BLaER1 treated with 17β-estradiol and CSF1 and Interleukin-3, amounts not matched to agents 10 nM and 100 nM (cell line): Measurements from ENCODE around the gene C14orf132.
A peak's percentile ranks its signal among the peaks of the same experiment; 100 is the strongest.
"Not testable (repeated sequence)": the region's sequence is repeated elsewhere in the genome, so short reads cannot be mapped to it uniquely, and the experiment has no call there.

ENCODE experiments used
- H3K27ac ChIP-seq, 11 experiments: shearing (Covaris generic); formaldehyde crosslinking; 2 replicates each; pipeline ENCODE4 v1.8.1; 2022
- H3K27me3 ChIP-seq, 11 experiments: shearing (Covaris generic); formaldehyde crosslinking; 2 replicates each; pipeline ENCODE4 v1.8.1; 2022
- H3K36me3 ChIP-seq, 11 experiments: shearing (Covaris generic); formaldehyde crosslinking; 2 replicates each; pipeline ENCODE4 v1.8.1; 2022
- H3K4me1 ChIP-seq, 10 experiments: shearing (Covaris generic); formaldehyde crosslinking; 2 replicates each; pipeline ENCODE4 v1.8.1; 2022
- H3K4me2 ChIP-seq, 11 experiments: shearing (Covaris generic); formaldehyde crosslinking; 2 replicates each; pipeline ENCODE4 v1.8.1; 2022
- H3K4me3 ChIP-seq, 10 experiments: shearing (Covaris generic); formaldehyde crosslinking; 2 replicates each; pipeline ENCODE4 v1.8.1; 2022
- H3K9ac ChIP-seq, 11 experiments: shearing (Covaris generic); formaldehyde crosslinking; 2 replicates each; pipeline ENCODE4 v1.8.1; 2022
- H3K9me3 ChIP-seq, 11 experiments: shearing (Covaris generic); formaldehyde crosslinking; replicated peaks in 1 of 11; 2 replicates each; pipeline ENCODE4 v1.8.1; 2022
- H4K20me1 ChIP-seq, 11 experiments: shearing (Covaris generic); formaldehyde crosslinking; 2 replicates each; pipeline ENCODE4 v1.8.1; 2022
- Cebpa-rat ChIP-seq, 11 experiments: shearing (Covaris generic); IDR thresholded peaks; 2 replicates each; pipeline ENCODE4 v1.8.1; 2022

C14orf132 gene

DNA sequence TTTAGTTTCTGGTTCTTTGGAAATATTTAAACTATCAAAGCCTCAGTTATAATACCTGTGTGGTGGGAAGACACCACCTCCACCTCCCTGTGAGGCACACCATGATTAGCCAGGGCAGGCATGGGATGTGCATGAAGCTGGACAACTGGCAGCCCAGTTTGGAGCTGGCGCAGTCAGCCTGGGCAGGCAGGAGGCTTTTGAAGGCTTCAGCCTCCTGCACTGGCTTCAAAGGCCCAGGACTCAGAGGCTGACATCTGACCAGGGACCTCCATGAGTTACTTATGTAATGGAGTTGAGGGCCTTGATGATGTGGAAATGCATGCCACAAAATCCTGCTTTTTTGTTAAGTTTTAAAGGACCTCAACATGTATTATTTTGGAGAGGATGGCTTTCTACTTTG is 30.3 kb downstream of the C14orf132 start:
- no peak overlapping the region for H3K27ac ChIP-seq

DNA sequence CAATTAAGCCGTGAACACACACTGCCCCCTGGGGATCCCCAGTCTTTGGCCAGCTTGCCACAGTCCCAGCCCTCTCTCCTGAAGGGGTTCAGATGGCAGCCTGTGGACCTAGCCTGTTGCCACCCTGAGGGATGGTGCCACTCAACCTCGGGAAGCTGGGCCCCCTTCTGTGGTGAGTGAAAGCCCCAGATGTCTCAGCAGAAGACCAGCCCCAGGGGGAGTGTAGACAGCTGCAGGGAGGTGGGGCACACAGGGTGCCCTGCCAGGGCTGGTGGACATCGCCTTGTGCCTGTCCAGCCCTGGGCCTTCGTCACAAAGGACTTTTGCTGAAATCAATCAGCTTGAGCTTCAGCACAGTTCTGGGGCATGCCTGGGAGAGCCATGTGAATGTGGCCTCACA is 32.4 kb downstream of the C14orf132 start:
- no peak overlapping the region for H3K9ac ChIP-seq
- TF ChIP-seq Cebpa-rat (IDR thresholded peaks at IDR 0.05), result no peak

More for the DNA sequence above, 30.3 kb downstream of the C14orf132 start:
- peaks cover 10 to 50% (median 26%) of the 10 kb centered on the region in 11 experiments; a peak in 21 of 22 replicates for H3K36me3 ChIP-seq
- peaks cover 0 to 32% (median 7%) of the 10 kb centered on the region in 11 experiments; a peak in 10 of 22 replicates for H4K20me1 ChIP-seq
- H3K27me3 ChIP-seq, result no peaks in the 10 kb centered on the region
- H3K4me2 ChIP-seq, result no peak overlapping the region
- no peak for TF ChIP-seq Cebpa-rat (IDR thresholded peaks at IDR 0.05)
- no peak overlapping the region for H3K4me3 ChIP-seq
- H3K9me3 ChIP-seq, result peaks cover 7 to 36% (median 24%) of the 10 kb centered on the region in 11 experiments; a peak in 19 of 22 replicates
- H3K4me1 ChIP-seq, result peaks cover 19 to 49% (median 35%) of the 10 kb centered on the region in 10 experiments; a peak in 19 of 20 replicates
- H3K9ac ChIP-seq, result no peak overlapping the region

DNA sequence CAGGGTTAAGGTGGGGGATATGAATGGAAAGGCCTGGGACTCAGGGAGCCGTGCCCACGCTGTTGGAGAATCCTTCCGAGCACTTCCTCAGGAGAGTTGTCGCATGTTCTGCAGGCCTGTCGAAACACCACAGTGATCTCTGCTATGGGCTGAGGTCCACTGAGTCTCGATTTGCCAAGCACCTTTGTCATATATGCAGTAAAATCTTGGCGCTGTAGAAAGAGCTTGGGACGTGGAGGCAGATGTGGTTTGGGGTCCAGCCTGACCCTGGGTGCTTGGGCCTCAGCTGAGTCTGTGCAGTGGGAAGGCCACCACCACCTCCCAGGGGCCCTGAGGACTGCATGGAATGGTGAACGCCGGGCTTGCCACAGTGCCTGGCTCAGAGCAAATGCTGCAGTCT is 32.9 kb downstream of the C14orf132 start:
- H3K4me1 ChIP-seq, result peaks cover 0 to 34% (median 18%) of the 10 kb centered on the region in 10 experiments; a peak in 11 of 20 replicates
- H4K20me1 ChIP-seq, result peaks cover 0 to 21% (median 5%) of the 10 kb centered on the region in 11 experiments; a peak in 9 of 22 replicates
- peaks cover 10 to 50% (median 26%) of the 10 kb centered on the region in 11 experiments; a peak in 21 of 22 replicates for H3K36me3 ChIP-seq
- H3K4me3 ChIP-seq, result no peak overlapping the region
- peaks cover 7 to 36% (median 24%) of the 10 kb centered on the region in 11 experiments; a peak in 19 of 22 replicates for H3K9me3 ChIP-seq
- TF ChIP-seq Cebpa-rat (IDR thresholded peaks at IDR 0.05), result no peak
- no peak overlapping the region for H3K27ac ChIP-seq
- no peak overlapping the region for H3K9ac ChIP-seq
- peak overlapping the region in 6 of 11 experiments; percentile 1 to 40 (median 32); a peak in 8 of 22 replicates for H3K4me2 ChIP-seq
- H3K27me3 ChIP-seq, result no peaks in the 10 kb centered on the region

More for the DNA sequence above, 32.4 kb downstream of the C14orf132 start:
- Histone ChIP-seq H3K27me3 (no peaks in the 10 kb centered on the region), H3K9me3 (peaks cover 7 to 36% (median 24%) of the 10 kb centered on the region in 11 experiments; a peak in 19 of 22 replicates), H4K20me1 (peaks cover 0 to 23% (median 6%) of the 10 kb centered on the region in 11 experiments; a peak in 8 of 22 replicates), H3K4me2 (peak overlapping the region in 6 of 11 experiments; percentile 20 to 40 (median 34); a peak in 10 of 22 replicates), H3K4me3 (no peak overlapping the region), H3K27ac (peak overlapping the region in 1 of 11 experiments; percentile 23; a peak in 1 of 22 replicates), H3K4me1 (peaks cover 0 to 32% (median 15%) of the 10 kb centered on the region in 10 experiments; a peak in 11 of 20 replicates), H3K36me3 (peaks cover 10 to 50% (median 26%) of the 10 kb centered on the region in 11 experiments; a peak in 21 of 22 replicates)

DNA sequence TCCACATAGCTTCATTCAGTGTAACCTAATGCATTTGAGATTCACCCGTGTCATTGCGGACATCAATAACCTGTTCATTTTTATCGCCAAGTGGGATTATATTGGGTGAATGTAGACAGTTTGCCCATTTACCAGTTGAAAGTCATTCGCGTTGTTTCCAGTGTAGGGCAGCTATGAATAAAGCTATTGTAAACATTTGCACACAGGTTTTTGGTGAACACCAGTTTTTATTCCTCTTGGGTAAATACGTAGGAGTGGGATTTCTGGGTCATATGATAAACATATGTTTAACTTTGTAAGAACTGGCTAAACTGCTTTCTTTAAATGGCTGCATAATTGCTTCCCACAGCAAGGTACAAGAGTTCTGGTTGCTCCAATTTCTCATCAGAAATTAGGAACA is 33.6 kb downstream of the C14orf132 start:
- peaks cover 2 to 40% (median 25%) of the 10 kb centered on the region in 10 experiments for H3K4me1 ChIP-seq

DNA sequence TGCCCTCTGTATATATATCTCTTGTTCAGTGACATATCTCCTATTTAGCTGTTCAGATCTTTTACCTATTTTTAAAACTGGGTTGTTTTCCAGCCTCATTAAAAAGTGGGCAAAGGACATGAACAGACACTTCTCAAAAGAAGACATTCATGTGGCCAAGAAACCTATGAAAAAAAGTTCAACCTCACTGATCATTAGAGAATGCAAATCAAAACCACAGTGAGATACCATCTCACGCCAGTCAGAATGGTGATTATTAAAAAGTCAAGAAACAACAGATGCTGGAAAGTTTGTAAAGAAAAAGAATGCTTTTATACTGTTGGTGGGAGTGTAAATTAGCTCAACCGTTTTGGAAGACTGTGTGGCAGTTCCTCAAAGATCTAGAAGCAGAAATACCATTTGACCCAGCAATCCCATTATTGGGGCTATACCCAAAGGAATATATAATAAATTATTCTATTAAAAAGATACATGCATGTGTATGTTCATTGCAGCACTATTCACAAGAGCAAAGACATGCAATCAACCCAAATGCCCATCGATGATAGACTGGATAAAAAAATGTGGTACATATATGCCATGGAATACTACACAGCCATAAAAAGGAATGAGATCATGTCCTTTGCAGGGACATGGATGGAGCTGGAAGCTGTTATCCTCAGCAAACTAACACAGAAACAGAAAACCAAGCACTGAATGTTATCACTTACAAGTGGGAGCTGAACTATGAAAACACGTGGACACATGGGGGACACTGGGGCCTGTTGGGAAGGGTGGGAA is 34.3 kb downstream of the C14orf132 start:
- H3K27ac ChIP-seq, H3K27me3 ChIP-seq, H3K4me2 ChIP-seq, H3K9ac ChIP-seq, H3K4me3 ChIP-seq: not testable (repeated sequence)
- Histone ChIP-seq H3K36me3 (peaks cover 10 to 47% (median 26%) of the 10 kb centered on the region in 11 experiments; a peak in 21 of 22 replicates), H3K4me1 (peaks cover 9 to 48% (median 32%) of the 10 kb centered on the region in 10 experiments), H4K20me1 (peaks cover 0 to 23% (median 13%) of the 10 kb centered on the region in 11 experiments; a peak in 13 of 22 replicates), H3K9me3 (peaks cover 7 to 36% (median 24%) of the 10 kb centered on the region in 11 experiments; a peak in 19 of 22 replicates)

More for the DNA sequence above, 33.6 kb downstream of the C14orf132 start:
- Histone ChIP-seq H3K9ac (no peak overlapping the region), H3K4me3 (no peak overlapping the region), H3K4me2 (0 out of 22 replicates have a peak overlapping the region, but pooled peaks of 1 of the 11 experiments have one; percentile 28), H3K36me3 (peaks cover 10 to 50% (median 26%) of the 10 kb centered on the region in 11 experiments; a peak in 21 of 22 replicates), H3K27me3 (no peaks in the 10 kb centered on the region), H3K9me3 (peaks cover 7 to 36% (median 24%) of the 10 kb centered on the region in 11 experiments; a peak in 19 of 22 replicates), H3K27ac (no peak overlapping the region), H4K20me1 (peaks cover 0 to 23% (median 10%) of the 10 kb centered on the region in 11 experiments; a peak in 13 of 22 replicates)
- TF ChIP-seq Cebpa-rat (IDR thresholded peaks at IDR 0.05), result no peak

- Histone ChIP-seq H3K27ac (peak overlapping the region in 8 of 11 experiments; percentile 9 to 58 (median 37); a peak in 10 of 22 replicates), H3K4me1 (peaks cover 16 to 46% (median 29%) of the 10 kb centered on the region in 10 experiments), H3K9ac (peak overlapping the region in 10 of 11 experiments; percentile 3 to 62 (median 42); a peak in 17 of 22 replicates), H3K4me2 (peak overlapping the region; percentile 66 to 90 (median 81)), H4K20me1 (peaks cover 0 to 30% (median 11%) of the 10 kb centered on the region in 11 experiments; a peak in 12 of 22 replicates), H3K4me3 (peak overlapping the region in 3 of 10 experiments; percentile 8 to 27 (median 13); a peak in 2 of 20 replicates), H3K36me3 (peaks cover 0 to 27% (median 5%) of the 10 kb centered on the region in 11 experiments; a peak in 9 of 22 replicates), H3K9me3 (peaks cover 3 to 10% (median 7%) of the 10 kb centered on the region in 11 experiments; a peak in 12 of 22 replicates), H3K27me3 (no peaks in the 10 kb centered on the region)
- no peak for TF ChIP-seq Cebpa-rat (IDR thresholded peaks at IDR 0.05)
Measured at GRCh38 chr14:96077983-96078624, 38.9 kb downstream of the C14orf132 start.

DNA sequence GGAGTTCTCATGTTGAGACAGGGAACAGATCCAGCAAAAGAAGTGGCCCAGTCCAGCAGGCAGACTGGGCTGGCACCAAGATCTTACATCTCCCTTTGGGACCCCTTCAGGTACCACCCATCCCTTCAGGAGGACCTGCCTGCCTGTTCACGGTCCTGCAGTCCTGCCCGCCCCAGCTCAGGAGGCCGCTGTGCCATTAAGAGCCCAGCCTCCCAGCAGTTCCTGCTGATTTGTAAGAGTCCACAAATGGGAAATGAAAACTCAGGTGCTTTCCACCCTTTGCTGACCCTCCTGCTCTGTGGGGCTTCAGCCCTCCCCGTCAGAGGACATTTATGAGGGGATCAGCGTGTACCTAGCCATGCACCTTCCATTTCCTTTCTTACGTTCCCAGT is 39.5 kb downstream of the C14orf132 start:
- H3K27me3 ChIP-seq, result no peaks in the 10 kb centered on the region
- peak overlapping the region; percentile 66 to 90 (median 81) for H3K4me2 ChIP-seq
- H3K4me3 ChIP-seq, result peak overlapping the region in 1 of 10 experiments; percentile 27; a peak in 1 of 20 replicates
- peaks cover 0 to 23% (median 3%) of the 10 kb centered on the region in 11 experiments; a peak in 8 of 22 replicates for H3K36me3 ChIP-seq
- peaks cover 2 to 4% (median 3%) of the 10 kb centered on the region in 11 experiments; a peak in 12 of 22 replicates for H3K9me3 ChIP-seq
- peaks cover 16 to 46% (median 30%) of the 10 kb centered on the region in 10 experiments for H3K4me1 ChIP-seq
- H4K20me1 ChIP-seq, result peaks cover 0 to 30% (median 11%) of the 10 kb centered on the region in 11 experiments; a peak in 12 of 22 replicates
- no peak for TF ChIP-seq Cebpa-rat (IDR thresholded peaks at IDR 0.05)
- peak overlapping the region in 9 of 11 experiments; percentile 3 to 62 (median 49); a peak in 13 of 22 replicates for H3K9ac ChIP-seq
- H3K27ac ChIP-seq, result peak overlapping the region in 8 of 11 experiments; percentile 9 to 58 (median 37); a peak in 10 of 22 replicates

GRCh38 chr14:96079066-96079465 is 39.9 kb downstream of the C14orf132 start:
- H3K36me3 ChIP-seq, result peaks cover 0 to 19% (median 0%) of the 10 kb centered on the region in 11 experiments; a peak in 3 of 22 replicates
- no peak for TF ChIP-seq Cebpa-rat (IDR thresholded peaks at IDR 0.05)
- peaks cover 0 to 35% (median 12%) of the 10 kb centered on the region in 11 experiments; a peak in 13 of 22 replicates for H4K20me1 ChIP-seq
- H3K4me2 ChIP-seq, result peak overlapping the region in 10 of 11 experiments; percentile 66 to 90 (median 82); a peak in 20 of 22 replicates
- peaks cover 16 to 51% (median 32%) of the 10 kb centered on the region in 10 experiments for H3K4me1 ChIP-seq
- no peaks in the 10 kb centered on the region for H3K27me3 ChIP-seq
- peak overlapping the region in 2 of 11 experiments; percentile 44 to 58; a peak in 3 of 22 replicates for H3K27ac ChIP-seq
- H3K9me3 ChIP-seq, result no peaks in the 10 kb centered on the region; a peak in 1 of 22 replicates
- H3K9ac ChIP-seq, result peak overlapping the region in 1 of 11 experiments; percentile 62; a peak in 2 of 22 replicates
- no peak overlapping the region for H3K4me3 ChIP-seq
